Ishikawa (cell line): ENCODE data around the gene DIP2A.

Source experiments
- CEBPB ChIP-seq: IDR thresholded peaks from 2 replicates; pipeline ENCODE4 v1.6.1; 2012
- CREB1 ChIP-seq: IDR thresholded peaks from 2 replicates; pipeline ENCODE4 v1.6.1; 2012; ENCODE audit warnings: low read depth
- EGR1 ChIP-seq: IDR thresholded peaks from 2 replicates; pipeline ENCODE4 v1.6.1; 2012
- EP300 ChIP-seq: IDR thresholded peaks from 2 replicates; pipeline ENCODE4 v1.6.1; 2012; ENCODE audit warnings: borderline replicate concordance
- FOXM1 ChIP-seq: IDR thresholded peaks from 2 replicates; pipeline ENCODE4 v1.6.1; 2012; ENCODE audit warnings: low read depth, borderline replicate concordance
- MAX ChIP-seq: IDR thresholded peaks from 2 replicates; pipeline ENCODE4 v1.6.1; 2012
- NFIC ChIP-seq: IDR thresholded peaks from 2 replicates; pipeline ENCODE4 v1.6.1; 2012
- TCF12 ChIP-seq: IDR thresholded peaks from 2 replicates; pipeline ENCODE4 v1.6.1; 2012; ENCODE audit warnings: low read depth
- USF1 ChIP-seq: IDR thresholded peaks from 2 replicates; pipeline ENCODE4 v1.6.1; 2012
- YY1 ChIP-seq: IDR thresholded peaks from 2 replicates; pipeline ENCODE4 v1.6.1; 2012; ENCODE audit warnings: low read depth
- ZBTB7A ChIP-seq: IDR thresholded peaks from 2 replicates; pipeline ENCODE4 v1.6.1; 2012; ENCODE audit warnings: low read depth

The DIP2A gene

GRCh38 chr21:46616656-46617055 lies 158.0 kb downstream of the DIP2A start:
- TF ChIP-seq CEBPB (no peak), MAX (no peak)

- TF ChIP-seq YY1 (no peak), CEBPB (no peak), FOXM1 (no peak), EGR1 (no peak), USF1 (no peak), NFIC (no peak), EP300 (no peak), ZBTB7A (no peak), TCF12 (no peak)
Observed at GRCh38 chr21:46617267-46618051, 158.8 kb downstream of the DIP2A start.

- TF ChIP-seq CREB1 (no peak), YY1 (no peak)
Observed at GRCh38 chr21:46618738-46619379, 160.2 kb downstream of the DIP2A start.
